Erythroblast (primary cell): ENCODE measurements around the gene NSL1.

Experiments used
- DNase-seq, 2 experiments: peaks; one replicate each; lab custom pipeline; 2025; lab: John Stamatoyannopoulos, UW
- GATA1 ChIP-seq: IDR thresholded peaks from 2 replicates; pipeline ENCODE4 v1.6.1; 2011; ENCODE audit warnings: low read depth, mild to moderate bottlenecking, control low read depth, low read length, moderate library complexity
- POLR2A ChIP-seq: IDR thresholded peaks from 2 replicates; pipeline ENCODE4 v1.6.1; 2011; ENCODE audit warnings: mild to moderate bottlenecking, low read length

NSL1 gene

DNA sequence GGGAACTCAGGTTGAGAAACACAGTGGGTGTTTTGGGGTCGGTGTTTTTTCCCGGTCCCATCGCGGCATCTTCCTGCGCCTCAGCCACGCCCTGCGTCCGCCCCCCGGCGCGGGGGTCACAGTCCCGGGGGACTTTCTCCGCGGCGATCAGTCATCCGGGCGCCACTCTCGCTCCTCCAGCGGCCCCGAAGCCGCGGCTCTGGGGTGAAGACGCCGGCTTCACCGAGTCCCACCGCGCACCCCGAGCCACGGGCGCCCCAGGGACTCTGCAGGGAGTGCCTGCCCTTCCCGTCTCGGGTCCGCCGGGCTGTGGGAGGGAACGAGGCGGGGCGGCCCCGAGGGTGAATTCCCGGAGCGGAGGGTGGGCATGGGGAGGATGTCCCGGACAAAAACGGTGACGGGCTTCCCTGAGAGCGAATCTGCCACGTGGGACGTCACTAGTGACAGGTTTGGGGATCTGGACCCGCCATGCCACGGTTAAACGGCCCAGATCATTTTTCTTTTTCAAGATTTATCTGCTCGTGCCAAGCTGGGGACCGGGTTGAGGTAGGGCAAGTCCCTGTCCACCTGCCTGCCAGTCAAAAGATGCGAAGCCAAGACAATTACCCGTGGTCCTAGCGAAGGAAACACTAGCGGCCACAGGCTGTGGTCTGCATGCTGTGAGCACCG lies 91.2 kb downstream of the NSL1 start:
- no peak for TF ChIP-seq GATA1
- TF ChIP-seq POLR2A: no peak
- DNase-seq: no peak

GRCh38 chr1:212699625-212700222 lies 91.9 kb downstream of the NSL1 start, which contains the start of gene BATF3:
Gene BATF3, minus strand, starts transcription at chr1:212699840. Its CDS starts 78 bp downstream, at chr1:212699762.
- DNase-seq: peak; percentile 33 to 56
- TF ChIP-seq GATA1 (no peak), POLR2A (no peak)

DNA sequence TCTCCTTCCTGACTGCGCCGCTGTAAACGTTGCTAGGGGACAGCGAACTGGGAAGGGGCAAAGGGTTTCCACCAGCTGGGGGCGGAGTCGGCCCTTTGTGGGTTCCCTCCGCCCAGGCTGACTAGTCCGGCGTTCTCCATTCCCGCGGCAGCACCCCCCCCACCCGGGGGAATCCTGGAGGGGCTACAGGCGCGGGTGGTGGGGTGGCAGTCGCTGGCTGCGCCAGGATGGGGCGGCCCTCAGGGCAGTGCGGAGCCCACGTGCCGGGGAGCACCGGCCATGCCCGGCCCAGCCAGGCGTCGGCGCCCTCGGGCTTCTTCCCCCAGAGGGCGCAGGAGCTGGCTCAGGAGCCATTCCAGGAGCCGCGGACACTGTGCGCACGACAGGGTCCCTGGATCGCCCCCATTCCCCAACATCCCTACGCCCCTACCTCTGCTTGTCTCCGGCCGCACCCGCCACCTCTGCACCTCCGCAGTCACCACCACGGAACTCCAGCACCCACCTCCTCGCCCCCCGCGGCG lies 92.4 kb downstream of the NSL1 start:
- TF ChIP-seq GATA1 (no peak), POLR2A (no peak)

DNA sequence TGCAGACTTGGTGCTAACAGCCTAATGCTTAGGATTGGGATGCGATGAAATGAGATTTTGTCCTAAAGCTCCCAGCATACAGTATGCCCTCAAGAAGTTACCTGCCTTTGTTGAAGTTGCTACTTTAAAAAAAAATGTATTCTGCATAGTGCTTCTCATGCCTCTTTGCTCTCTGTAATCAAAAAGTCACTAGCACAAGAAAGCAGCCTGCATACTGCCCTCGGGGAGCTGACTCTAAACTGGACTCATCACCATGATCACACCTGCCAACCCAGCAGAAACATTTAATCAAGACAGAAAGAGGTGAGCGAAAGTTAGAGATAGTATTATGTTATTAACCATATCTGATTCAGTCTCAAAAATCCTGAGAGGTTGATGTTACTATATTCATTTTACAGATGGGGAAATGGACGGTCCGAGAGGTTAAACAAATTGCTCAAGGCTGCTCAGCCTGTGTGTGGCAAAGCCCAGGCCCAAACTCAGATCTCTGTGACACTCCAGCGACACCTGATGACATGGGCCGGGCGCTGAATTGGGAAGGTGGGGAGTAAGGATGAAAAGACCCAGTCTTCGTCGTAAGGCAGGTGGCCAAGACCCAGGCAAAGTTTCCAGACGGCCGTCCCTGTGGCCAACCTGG lies 93.0 kb downstream of the NSL1 start:
- TF ChIP-seq GATA1: no peak
- TF ChIP-seq POLR2A: no peak

More for the DNA sequence above, 92.4 kb downstream of the NSL1 start:
- peak; percentile 47 to 56 for DNase-seq

DNA sequence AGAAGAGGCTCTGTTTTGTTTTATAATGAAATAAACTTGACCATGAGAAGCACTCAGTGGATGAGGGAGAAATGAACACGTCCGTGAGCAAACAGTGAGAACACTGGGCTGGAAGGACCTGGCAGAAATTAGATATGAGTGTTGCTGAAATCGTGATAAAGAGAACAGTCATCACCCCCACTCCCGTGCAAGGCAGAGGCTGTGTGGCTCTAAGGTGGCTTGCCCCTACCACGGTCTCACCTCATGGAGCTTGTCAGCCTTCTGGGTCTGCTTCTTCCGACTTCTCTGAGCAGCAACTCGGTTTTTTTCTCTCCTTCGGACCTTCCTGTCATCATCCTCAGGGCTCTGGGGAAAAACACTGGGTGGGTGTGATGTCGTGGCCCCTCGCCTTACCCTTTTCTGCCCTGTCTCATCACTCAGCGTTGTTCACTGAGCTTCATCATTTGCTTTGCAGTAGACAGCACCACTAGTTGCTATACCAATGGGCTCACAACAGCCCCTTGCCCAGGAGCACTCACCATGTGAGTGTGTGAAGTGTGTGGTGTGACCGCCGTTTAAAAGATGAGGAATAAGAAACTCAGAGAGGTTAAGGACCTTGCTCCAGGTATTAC lies 94.8 kb downstream of the NSL1 start:
- no peak for DNase-seq
- TF ChIP-seq POLR2A (no peak), GATA1 (no peak)

More for the DNA sequence above, 93.0 kb downstream of the NSL1 start:
- no peak for DNase-seq

DNA sequence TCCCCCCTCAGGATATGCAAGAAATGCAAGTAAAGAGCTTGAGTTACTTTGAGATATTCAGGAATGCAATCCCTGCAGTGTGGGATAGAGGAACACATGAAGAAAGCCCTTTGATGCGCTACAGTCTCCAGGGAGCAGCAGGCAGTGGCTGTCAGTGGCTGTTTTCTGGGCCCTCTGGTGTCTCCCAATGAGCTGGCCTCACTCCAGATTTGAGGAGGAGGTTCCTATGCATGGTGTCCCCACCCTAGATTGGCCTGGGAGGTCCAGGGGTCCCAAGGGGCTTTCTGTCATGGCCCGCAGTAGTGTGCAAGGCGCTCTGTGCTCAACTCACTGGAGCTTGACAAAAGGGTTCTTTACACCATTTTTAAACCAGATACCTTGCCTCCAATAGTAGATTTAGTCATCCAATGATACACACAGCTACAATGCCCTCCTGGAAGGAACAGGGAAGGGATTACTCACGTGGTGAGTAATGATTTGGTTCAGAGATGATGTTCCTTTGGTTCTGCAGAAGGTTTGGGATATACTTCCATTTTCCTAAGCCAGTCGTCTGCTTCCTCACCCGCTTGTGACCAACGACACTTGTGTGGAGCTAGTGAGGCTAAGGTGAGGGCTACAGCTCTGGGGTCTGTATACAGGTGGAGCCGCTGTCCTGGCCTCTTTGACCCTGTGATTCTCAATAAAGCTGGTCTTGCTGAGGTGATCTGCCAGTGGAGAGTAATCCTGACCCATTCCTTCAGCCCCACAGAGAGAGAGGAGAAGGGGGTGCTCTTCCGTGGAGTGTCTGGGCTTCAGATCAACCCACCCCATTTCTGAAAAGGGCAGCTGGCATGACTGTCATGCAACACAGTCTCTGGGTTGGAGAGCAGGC lies 98.6 kb downstream of the NSL1 start:
- no peak for TF ChIP-seq POLR2A
- TF ChIP-seq GATA1: no peak
- DNase-seq: no peak

DNA sequence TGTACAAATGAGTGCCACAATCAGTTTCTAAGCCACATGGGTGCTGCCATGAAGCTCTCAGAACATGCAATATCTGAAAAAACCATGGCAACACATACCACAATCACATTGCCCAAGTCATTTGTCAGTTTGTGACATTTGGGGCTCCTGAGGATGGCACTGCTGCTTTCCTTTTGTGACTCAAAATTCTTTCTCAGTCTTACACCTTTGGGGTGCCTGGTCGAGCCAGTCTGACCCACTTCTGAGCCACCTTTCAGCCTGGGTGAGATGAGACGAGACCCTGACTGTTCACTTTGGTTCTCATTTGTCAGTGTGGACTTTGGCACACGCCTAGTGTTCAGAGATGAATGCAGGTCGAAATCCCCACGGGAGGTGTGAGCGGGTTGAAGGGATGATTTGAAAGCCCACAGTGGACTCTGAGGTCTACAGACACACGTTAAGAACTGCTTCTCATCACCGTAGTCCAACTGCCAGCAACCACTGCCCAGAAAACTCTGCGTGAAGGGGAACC lies 100.0 kb downstream of the NSL1 start:
- TF ChIP-seq GATA1 (no peak), POLR2A (no peak)
- no peak for DNase-seq

DNA sequence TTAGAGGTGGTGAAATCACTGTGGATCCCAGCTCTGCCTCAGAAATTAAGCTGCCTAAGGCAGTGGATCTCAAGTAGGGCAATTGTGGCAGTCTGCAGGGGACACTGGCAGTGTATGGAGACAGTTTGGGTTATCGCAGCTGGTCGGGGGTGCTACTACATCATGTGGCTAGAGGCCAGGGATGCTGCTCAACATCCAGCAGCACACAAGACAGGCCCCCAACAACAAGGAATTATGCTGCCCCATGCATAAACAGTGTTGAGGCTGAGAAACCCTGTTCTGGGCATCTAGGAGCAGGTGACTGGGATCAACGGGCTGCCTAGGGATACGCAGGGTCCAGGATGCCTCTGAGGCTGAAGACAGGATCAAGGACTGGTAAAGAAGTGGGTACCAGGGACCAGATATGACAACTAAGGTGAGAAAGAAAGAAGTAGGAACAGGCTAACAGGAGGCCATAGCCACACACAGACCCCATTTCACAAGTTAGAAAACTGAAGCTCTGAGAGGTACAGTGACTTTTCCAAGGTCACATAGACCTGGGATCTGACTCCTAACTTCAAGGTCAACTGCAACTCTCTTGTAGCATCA lies 100.7 kb downstream of the NSL1 start:
- no peak for DNase-seq
- TF ChIP-seq POLR2A: no peak
- TF ChIP-seq GATA1: no peak

DNA sequence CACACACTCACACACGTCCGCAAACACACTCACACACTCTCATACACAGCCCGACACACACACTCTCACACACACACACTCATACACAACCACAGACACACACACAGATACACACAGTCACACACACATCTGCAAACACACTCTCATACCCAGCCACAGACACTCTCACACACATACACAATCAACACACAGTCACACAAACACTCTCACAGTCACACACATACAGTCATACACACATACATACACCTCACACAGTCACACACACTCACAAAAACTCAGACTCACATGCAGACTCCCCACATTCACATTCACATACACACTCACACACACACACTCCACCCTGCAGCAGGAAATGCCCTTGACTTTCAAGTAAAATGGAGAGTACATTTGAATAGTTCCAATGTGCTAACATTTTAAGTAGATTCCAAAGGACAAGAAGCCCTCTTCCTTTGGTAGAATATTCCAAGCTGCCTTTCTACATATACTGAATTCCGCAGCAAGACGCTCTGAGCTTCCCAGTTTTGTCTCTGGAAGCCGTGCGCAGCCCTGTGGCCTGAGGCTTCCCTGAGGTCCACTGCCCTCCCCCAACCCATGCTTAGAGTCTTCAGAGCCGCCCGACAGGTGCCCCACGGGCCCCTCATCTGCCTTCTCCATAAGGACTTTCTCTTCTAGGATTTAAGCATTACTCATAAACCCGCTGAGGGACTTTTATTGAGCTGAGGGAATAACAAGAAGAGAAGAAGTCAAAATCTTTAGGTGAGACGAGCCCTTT lies 101.6 kb downstream of the NSL1 start:
- TF ChIP-seq GATA1 (no peak), POLR2A (no peak)
- no peak for DNase-seq

GRCh38 chr1:212689196-212689725 lies 102.3 kb downstream of the NSL1 start:
- TF ChIP-seq POLR2A (no peak), GATA1 (no peak)
- DNase-seq: no peak

DNA sequence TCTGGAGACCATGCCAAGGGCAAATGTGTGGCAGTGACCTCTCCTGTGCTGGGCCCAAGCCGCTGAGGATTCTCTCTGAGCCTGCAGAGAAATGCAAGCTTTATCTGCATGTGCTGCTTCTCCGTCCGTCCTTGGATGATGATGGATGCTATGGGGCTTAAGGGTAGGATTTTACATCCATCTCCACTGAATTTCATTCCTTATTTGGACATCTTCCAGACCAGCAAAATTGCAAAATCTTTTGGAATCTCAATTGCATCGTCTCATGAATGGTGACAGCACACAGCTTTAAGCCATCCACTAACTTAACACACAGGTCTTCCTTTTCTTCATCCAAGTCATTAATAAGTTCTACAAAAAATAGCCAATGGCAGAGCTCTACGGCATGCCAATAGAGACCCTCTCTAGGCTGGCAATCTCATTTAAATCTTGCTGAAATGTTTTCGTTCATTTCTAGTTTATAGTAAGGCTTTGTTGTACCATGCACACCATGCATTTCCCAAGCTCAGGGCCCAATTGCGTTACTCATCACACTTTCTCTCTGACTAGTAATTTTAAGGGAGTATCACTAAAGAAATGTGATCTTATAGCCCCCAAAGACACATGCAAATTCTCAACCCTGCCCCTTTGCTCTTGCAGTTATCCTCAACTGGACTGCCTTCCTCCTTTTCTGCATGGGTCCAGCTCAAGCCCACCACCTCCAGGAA lies 103.1 kb downstream of the NSL1 start:
- TF ChIP-seq GATA1: no peak
- DNase-seq: no peak
